Inferior parietal cortex (tissue), 1 donor: ENCODE results near the gene CD247.

Source experiments
- DNase-seq: peaks from one replicate; pipeline ENCODE4 v3.0.0-alpha.2; 2016; ENCODE audit errors: extremely low spot score

CD247 gene

GRCh38 chr1:167489571-167490340, 28.6 kb downstream of the CD247 start:
- DNase-seq: no peak

- DNase-seq: no peak
These were observed 29.5 kb downstream of the CD247 start for GRCh38 chr1:167488786-167489185.

GRCh38 chr1:167487614-167488013, 30.7 kb downstream of the CD247 start:
- DNase-seq: no peak

GRCh38 chr1:167486090-167486824, 32.1 kb downstream of the CD247 start:
- DNase-seq: no peak

- no peak for DNase-seq
These were observed 33.4 kb downstream of the CD247 start for GRCh38 chr1:167484726-167485502.

- DNase-seq: no peak
These were observed 34.5 kb downstream of the CD247 start for GRCh38 chr1:167483790-167484189.

- no peak for DNase-seq
These were observed 36.1 kb downstream of the CD247 start for GRCh38 chr1:167482184-167482583.

GRCh38 chr1:167479331-167479979, 38.9 kb downstream of the CD247 start:
- no peak for DNase-seq

- DNase-seq: no peak
These were observed 40.3 kb downstream of the CD247 start for GRCh38 chr1:167477986-167478385.

- DNase-seq: no peak
These were observed 42.3 kb downstream of the CD247 start for GRCh38 chr1:167476061-167476460.

GRCh38 chr1:167474191-167474641, 44.1 kb downstream of the CD247 start:
- no peak for DNase-seq

- DNase-seq: no peak
These were observed 44.6 kb downstream of the CD247 start for GRCh38 chr1:167473761-167474160.

- DNase-seq: no peak
These were observed 45.4 kb downstream of the CD247 start for GRCh38 chr1:167472752-167473521.

- no peak for DNase-seq
These were observed 46.8 kb downstream of the CD247 start for GRCh38 chr1:167471568-167471967.

- no peak for DNase-seq
These were observed 48.9 kb downstream of the CD247 start for GRCh38 chr1:167469280-167469965.

- DNase-seq: no peak
These were observed 50.6 kb downstream of the CD247 start for GRCh38 chr1:167467752-167468151.

GRCh38 chr1:167467126-167467710, 51.1 kb downstream of the CD247 start:
- no peak for DNase-seq

GRCh38 chr1:167465743-167466142, 52.6 kb downstream of the CD247 start:
- DNase-seq: no peak

- no peak for DNase-seq
These were observed 53.3 kb downstream of the CD247 start for GRCh38 chr1:167465018-167465417.
